Stomach (tissue), 9 donors: ENCODE measurements around the gene PHKB. TPM values are rescaled to one million over a fixed set of nuclear protein-coding genes. Genes with fewer than 3 reads are reported as not detected.
"Not testable (repeated sequence)": the region's sequence is repeated elsewhere in the genome, so short reads cannot be mapped to it uniquely, and the experiment has no call there.

ENCODE experiments used
- DNase-seq, 2 donors: peaks; one replicate each; pipeline versions ENCODE4 v3.0.0 to v3.0.0-alpha.2; 2013 to 2019
- H3K27ac ChIP-seq, 5 donors: fragments of 200-600 bp in 4 of 5; sonication (generic) in 4 of 5; one replicate each; pipeline ENCODE4 v1.5.1; 2013 to 2019; ENCODE audit warnings: mild to moderate bottlenecking in 1 of 5, moderate library complexity in 1 of 5
- H3K27me3 ChIP-seq, 3 donors: fragments of 200-600 bp; sonication (generic); one replicate each; pipeline ENCODE4 v1.5.1; 2017 to 2019; ENCODE audit warnings: mixed run types in 1 of 3
- H3K36me3 ChIP-seq, 4 donors: fragments of 200-600 bp; sonication (generic); 1 replicate in 3 of 4; 2 replicates in 1 of 4; pipeline ENCODE4 v1.5.1; 2016 to 2019
- H3K4me1 ChIP-seq, 4 donors: fragments of 200-600 bp; sonication (generic); one replicate each; pipeline ENCODE4 v1.5.1; 2016 to 2019
- H3K4me3 ChIP-seq, 4 donors: fragments of 200-600 bp; sonication (generic) in 3 of 4; one replicate each; pipeline ENCODE4 v1.5.1; 2016 to 2019; ENCODE audit warnings: mild to moderate bottlenecking in 1 of 4
- H3K9me3 ChIP-seq, 4 donors: fragments of 200-600 bp; sonication (generic); one replicate each; pipeline ENCODE4 v1.5.1; 2016 to 2019
- CTCF ChIP-seq, 7 experiments: fragments of 450-650 bp in 4 of 7; fragments of 200-600 bp in 3 of 7; sonication (generic) in 3 of 7; IDR thresholded peaks; one replicate each; pipeline ENCODE4 v1.5.1; 2016 to 2019; ENCODE audit warnings: antibody characterized with exemption in 7 of 7, control low read depth in 2 of 7, mild to moderate bottlenecking in 1 of 7
- EP300 ChIP-seq: sonication (generic); formaldehyde crosslinking; IDR thresholded peaks from one replicate; pipeline ENCODE4 v1.6.1; 2017; ENCODE audit warnings: antibody characterized with exemption
- POLR2A ChIP-seq, 4 donors: fragments of 450-650 bp; IDR thresholded peaks; one replicate each; pipeline ENCODE4 v1.6.1; 2016; ENCODE audit warnings: antibody characterized with exemption in 4 of 4, control low read depth in 2 of 4, mild to moderate bottlenecking in 1 of 4, moderate library complexity in 1 of 4
- POLR2AphosphoS5 ChIP-seq, 3 donors: sonication (generic); formaldehyde crosslinking; IDR thresholded peaks; one replicate each; pipeline ENCODE4 v1.6.1; 2016; ENCODE audit warnings: antibody characterized with exemption in 3 of 3
- WGBS, 5 donors: extraction: QIAGEN DNeasy Blood & Tissue Kit in 3 of 5; methylation state at CpG; one replicate each; pipeline versions ENCODE4 v1.1.5 to v1.1.7; 2013 to 2018; 5-methylcytosine and 5-hydroxymethylcytosine counted together
- intact Hi-C: fragments of 100-400 bp; cut with DNase I; formaldehyde crosslinking; loops from one replicate; pipeline ENCODE4 v1.15.1; 2023; ENCODE audit warnings: low total_unique reads
- polyA plus RNA-seq, 3 donors: library from polyadenylated mRNA; stranded (reverse); fragments of 200-250 nt; gene quantifications; one replicate each; pipeline ENCODE4 v1.2.3, GENCODE V29; 2013
- total RNA-seq, 5 donors: library from RNA; depleted of rRNA; stranded (reverse); fragments of >200 nt; gene quantifications; one replicate each; pipeline versions ENCODE4 v1.1.0 to v1.2.3, GENCODE V29; 2014 to 2016
- donor health status: healthy with polysubstance abuse.
- donor health status: Bipolar disorder and iron deficiency.
- donor health status: healthy.

Gene PHKB
- total and polyA plus RNA-seq, 8 donors = 17.5 to 163 (median 51.6) TPM

- DNase-seq = no peak
- 89 to 92% (median 91%) methylated on average over 4 of the region's 4 CpGs for WGBS, 5 donors
- Histone ChIP-seq H3K4me3 (no peak overlapping the region), H3K36me3 (peaks cover 0 to 26% (median 15%) of the 10 kb centered on the region in 4 donors), H3K27me3 (no peaks in the 10 kb centered on the region), H3K27ac (no peak overlapping the region), H3K4me1 (peaks cover 0 to 4% (median 3%) of the 10 kb centered on the region in 4 donors), H3K9me3 (no peaks in the 10 kb centered on the region)
- intact Hi-C loops = no loop called here
- TF ChIP-seq POLR2AphosphoS5 (IDR thresholded peaks at IDR 0.05) (no peak), EP300 (no peak)
Measured at GRCh38 chr16:47528431-47528830, 67.3 kb downstream of the PHKB start.

GRCh38 chr16:47533744-47534292 lies 72.7 kb downstream of the PHKB start:
- TF ChIP-seq POLR2A (IDR thresholded peaks at IDR 0.05) = no peak
- TF ChIP-seq EP300 = no peak
- no peak for TF ChIP-seq CTCF (IDR thresholded peaks at IDR 0.05)
- TF ChIP-seq POLR2AphosphoS5 (IDR thresholded peaks at IDR 0.05) = no peak
- peaks cover 0 to 7% (median 0%) of the 10 kb centered on the region in 4 donors for H3K9me3 ChIP-seq
- peaks cover 0 to 42% (median 31%) of the 10 kb centered on the region in 4 donors for H3K36me3 ChIP-seq
- no peak overlapping the region for H3K27ac ChIP-seq
- DNase-seq = no peak
- 94 to 100% (median 98%) methylated on average over 4 to 8 of the region's 8 CpGs for WGBS, 5 donors
- H3K4me3 ChIP-seq = no peak overlapping the region
- intact Hi-C loops = no loop called here
- H3K4me1 ChIP-seq = no peaks in the 10 kb centered on the region
- H3K27me3 ChIP-seq = no peaks in the 10 kb centered on the region

GRCh38 chr16:47538472-47538871 lies 77.3 kb downstream of the PHKB start:
- 28 to 56% (median 40%) methylated on average over 1 of the region's 1 CpG for WGBS, 5 donors
- TF ChIP-seq EP300 (no peak), POLR2AphosphoS5 (IDR thresholded peaks at IDR 0.05) (no peak), POLR2A (IDR thresholded peaks at IDR 0.05) (no peak), CTCF (IDR thresholded peaks at IDR 0.05) (no peak)
- peaks cover 0 to 46% (median 41%) of the 10 kb centered on the region in 4 donors for H3K36me3 ChIP-seq
- no peak overlapping the region for H3K27ac ChIP-seq
- H3K9me3 ChIP-seq = peaks cover 8 to 49% (median 28%) of the 10 kb centered on the region in 4 donors
- H3K4me1 ChIP-seq = no peaks in the 10 kb centered on the region
- H3K4me3 ChIP-seq = no peak overlapping the region
- no peak for DNase-seq
- intact Hi-C loops = no loop called here
- no peaks in the 10 kb centered on the region for H3K27me3 ChIP-seq

GRCh38 chr16:47539707-47540670 lies 78.9 kb downstream of the PHKB start:
- WGBS, 5 donors = 94 to 97% (median 95%) methylated on average over 13 of the region's 13 CpGs

GRCh38 chr16:47541135-47541534 lies 80.0 kb downstream of the PHKB start:
- 93 to 100% (median 97%) methylated on average over 3 of the region's 3 CpGs for WGBS, 5 donors
- H3K4me1 ChIP-seq, intact Hi-C loops: not testable (repeated sequence)

More at GRCh38 chr16:47539707-47540670, 78.9 kb downstream of the PHKB start:
- H3K4me3 ChIP-seq, DNase-seq, intact Hi-C loops, H3K27me3 ChIP-seq, H3K4me1 ChIP-seq, H3K27ac ChIP-seq: not testable (repeated sequence)
- H3K9me3 ChIP-seq = peaks cover 8 to 63% (median 29%) of the 10 kb centered on the region in 4 donors
- H3K36me3 ChIP-seq = peaks cover 0 to 51% (median 38%) of the 10 kb centered on the region in 4 donors

GRCh38 chr16:47544255-47544654 lies 83.1 kb downstream of the PHKB start:
- H3K4me3 ChIP-seq, H3K27me3 ChIP-seq, H3K27ac ChIP-seq, H3K4me1 ChIP-seq, intact Hi-C loops, DNase-seq: not testable (repeated sequence)
- H3K36me3 ChIP-seq = peaks cover 12 to 74% (median 52%) of the 10 kb centered on the region in 4 donors
- peaks cover 18 to 73% (median 40%) of the 10 kb centered on the region in 4 donors for H3K9me3 ChIP-seq
- WGBS, 5 donors = 81 to 95% (median 85%) methylated on average over 6 of the region's 6 CpGs

More at GRCh38 chr16:47541135-47541534, 80.0 kb downstream of the PHKB start:
- H3K9me3 ChIP-seq = peaks cover 9 to 72% (median 31%) of the 10 kb centered on the region in 4 donors
- H3K27me3 ChIP-seq, H3K27ac ChIP-seq, H3K4me3 ChIP-seq, DNase-seq: not testable (repeated sequence)
- peaks cover 0 to 56% (median 33%) of the 10 kb centered on the region in 4 donors for H3K36me3 ChIP-seq

- Histone ChIP-seq H3K9me3 (peaks cover 9 to 36% (median 29%) of the 10 kb centered on the region in 4 donors), H3K36me3 (peaks cover 12 to 87% (median 74%) of the 10 kb centered on the region in 4 donors)
- DNase-seq, intact Hi-C loops, H3K4me1 ChIP-seq, H3K27me3 ChIP-seq, H3K27ac ChIP-seq, H3K4me3 ChIP-seq: not testable (repeated sequence)
- WGBS, 5 donors = 95 to 99% (median 99%) methylated on average over 3 of the region's 3 CpGs
Measured at GRCh38 chr16:47551185-47551584, 90.1 kb downstream of the PHKB start.

GRCh38 chr16:47551767-47552166 lies 90.6 kb downstream of the PHKB start:
- DNase-seq, H3K27me3 ChIP-seq, H3K27ac ChIP-seq, H3K4me1 ChIP-seq, intact Hi-C loops, H3K4me3 ChIP-seq: not testable (repeated sequence)
- Histone ChIP-seq H3K36me3 (peaks cover 10 to 82% (median 68%) of the 10 kb centered on the region in 4 donors), H3K9me3 (peaks cover 3 to 30% (median 23%) of the 10 kb centered on the region in 4 donors)
- WGBS, 5 donors = 89 to 98% (median 91%) methylated on average over 3 of the region's 3 CpGs
